Measurements from ENCODE around the gene EEF2K.

DNA sequence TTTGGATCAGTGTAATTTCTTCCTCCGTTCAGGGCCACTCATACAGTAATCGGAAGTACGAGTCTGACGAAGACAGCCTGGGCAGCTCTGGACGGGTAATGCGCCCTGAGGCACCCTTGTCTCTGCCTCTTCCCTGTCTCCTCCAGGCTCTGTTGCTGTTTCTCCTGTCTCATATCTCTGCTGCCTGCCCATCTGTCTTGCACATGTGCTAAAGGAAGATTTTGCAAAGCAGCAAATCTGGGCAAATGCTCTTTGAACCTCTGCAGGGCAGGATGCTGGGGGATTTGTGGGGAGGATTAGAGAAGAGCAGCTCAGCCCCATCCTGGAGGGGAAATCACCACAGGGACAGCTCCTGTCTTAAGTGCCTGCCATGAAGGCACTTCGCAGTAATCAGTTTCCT is 58.7 kb downstream of the EEF2K start:
- TF ChIP-seq, protein P1, sequence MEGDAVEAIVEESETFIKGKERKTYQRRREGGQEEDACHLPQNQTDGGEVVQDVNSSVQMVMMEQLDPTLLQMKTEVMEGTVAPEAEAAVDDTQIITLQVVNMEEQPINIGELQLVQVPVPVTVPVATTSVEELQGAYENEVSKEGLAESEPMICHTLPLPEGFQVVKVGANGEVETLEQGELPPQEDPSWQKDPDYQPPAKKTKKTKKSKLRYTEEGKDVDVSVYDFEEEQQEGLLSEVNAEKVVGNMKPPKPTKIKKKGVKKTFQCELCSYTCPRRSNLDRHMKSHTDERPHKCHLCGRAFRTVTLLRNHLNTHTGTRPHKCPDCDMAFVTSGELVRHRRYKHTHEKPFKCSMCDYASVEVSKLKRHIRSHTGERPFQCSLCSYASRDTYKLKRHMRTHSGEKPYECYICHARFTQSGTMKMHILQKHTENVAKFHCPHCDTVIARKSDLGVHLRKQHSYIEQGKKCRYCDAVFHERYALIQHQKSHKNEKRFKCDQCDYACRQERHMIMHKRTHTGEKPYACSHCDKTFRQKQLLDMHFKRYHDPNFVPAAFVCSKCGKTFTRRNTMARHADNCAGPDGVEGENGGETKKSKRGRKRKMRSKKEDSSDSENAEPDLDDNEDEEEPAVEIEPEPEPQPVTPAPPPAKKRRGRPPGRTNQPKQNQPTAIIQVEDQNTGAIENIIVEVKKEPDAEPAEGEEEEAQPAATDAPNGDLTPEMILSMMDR (IDR thresholded peaks at IDR 0.05): no peak
- TF ChIP-seq POLR2A (IDR thresholded peaks at IDR 0.05): no peak
